Naive thymus-derived CD8-positive, alpha-beta T cell (primary cell): ENCODE measurements around the gene SNCB. TPM values are rescaled to one million over a fixed set of nuclear protein-coding genes. Genes with fewer than 3 reads are reported as not detected.
A peak's percentile ranks its signal among the peaks of the same experiment; 100 is the strongest.

Experiments
- ATAC-seq, 2 donors: fragments of 150-1000 bp; cut with Tn5 transposase in 1 of 2; sonication (Bioruptor Pico), chemical (Tn5 transposase) in 1 of 2; 1 replicate in 1 of 2; 2 replicates in 1 of 2; pipeline ENCODE4 v1.10.0; 2021; ENCODE audit warnings: mild to moderate bottlenecking in 2 of 2, moderate library complexity in 2 of 2
- POLR2A ChIA-PET: fragments of 350-600 bp; sonication (Branson Sonifier 250); formaldehyde crosslinking; loops from one replicate; lab custom pipeline; 2021; ENCODE audit warnings: antibody characterized with exemption; lab: Charles Lee
- DNase-seq, 10 donors: peaks; one replicate each; pipeline versions ENCODE4 v3.0.0 to v3.0.0-alpha.2; 2020 to 2022
- H3K27ac Mint-ChIP-seq, 10 donors: one replicate each; pipeline ENCODE4 v1.8.0; 2020 to 2022; ENCODE audit warnings: mild to moderate bottlenecking in 10 of 10, mixed read lengths in 10 of 10, moderate library complexity in 4 of 10, inconsistent platforms in 1 of 10
- H3K27me3 Mint-ChIP-seq, 5 donors: one replicate each; pipeline ENCODE4 v1.8.0; 2021 to 2022; ENCODE audit warnings: mixed read lengths in 5 of 5
- H3K36me3 Mint-ChIP-seq, 3 donors: one replicate each; pipeline ENCODE4 v1.8.0; 2020 to 2022; ENCODE audit warnings: mixed read lengths in 3 of 3, mild to moderate bottlenecking in 2 of 3, inconsistent platforms in 1 of 3
- H3K4me1 Mint-ChIP-seq, 4 donors: one replicate each; pipeline ENCODE4 v1.8.0; 2021 to 2022; ENCODE audit warnings: mixed read lengths in 4 of 4
- H3K4me3 Mint-ChIP-seq, 10 donors: one replicate each; pipeline ENCODE4 v1.8.0; 2020 to 2022; ENCODE audit warnings: mild to moderate bottlenecking in 10 of 10, mixed read lengths in 10 of 10, moderate library complexity in 6 of 10, inconsistent platforms in 1 of 10
- H3K9me3 Mint-ChIP-seq, 9 donors: one replicate each; pipeline ENCODE4 v1.8.0; 2020 to 2022; ENCODE audit warnings: mixed read lengths in 9 of 9, mild to moderate bottlenecking in 3 of 9, inconsistent platforms in 1 of 9, moderate library complexity in 1 of 9
- microRNA-seq: library from miRNA; unstranded; fragments of <30 nt; microRNA quantifications from one replicate; pipeline ENCODE4 v1.2.0, GENCODE V29; 2022; ENCODE audit warnings: borderline microRNAs expressed
- polyA plus RNA-seq, 3 donors: library from polyadenylated mRNA; unstranded; fragments of 300-500 nt; fragmentation: Illumina TruSeq; gene quantifications; one replicate each; pipeline ENCODE4 v1.2.3, GENCODE V29; 2021
- total RNA-seq, 8 experiments: library from RNA in 2 of 8; stranded (reverse) in 2 of 8; gene quantifications; one replicate each; pipeline ENCODE4 v1.2.3 and lab custom pipeline; 2021 to 2026

Gene SNCB
- total and polyA plus RNA-seq, 5 experiments from 2014 or later: not detected

- Mint-ChIP-seq H3K27ac (peak overlapping the region in 1 of 10 donors; percentile 28), H3K27me3 (peaks cover 0 to 5% (median 0%) of the 10 kb centered on the region in 5 donors), H3K4me1 (peaks cover 3 to 12% (median 6%) of the 10 kb centered on the region in 4 donors), H3K36me3 (no peaks in the 10 kb centered on the region), H3K9me3 (no peaks in the 10 kb centered on the region), H3K4me3 (no peak overlapping the region)
- ATAC-seq (no peak), DNase-seq (no peak)
- POLR2A ChIA-PET: interaction anchor here (1.0 to 3.3 kb wide), 4 partner anchors 30 to 158 kb away, joined by 3 to 15 read pairs (median 7); partner anchors contain the start of gene CLTB
These were observed 56.1 kb downstream of the SNCB start for GRCh38 chr5:176574297-176574591.

GRCh38 chr5:176573564-176574296 is 56.6 kb downstream of the SNCB start:
- H3K36me3 Mint-ChIP-seq: no peaks in the 10 kb centered on the region
- ATAC-seq: peak; percentile 92 to 95
- DNase-seq: peak; percentile 44 to 87 (median 74)
- no peak overlapping the region for H3K4me3 Mint-ChIP-seq
- POLR2A ChIA-PET: interaction anchor here (0.5 to 3.3 kb wide), 7 partner anchors 12 to 157 kb away, joined by 3 to 15 read pairs (median 4); partner anchors contain the start of gene CLTB
- H3K27me3 Mint-ChIP-seq: peaks cover 0 to 5% (median 0%) of the 10 kb centered on the region in 5 donors
- H3K9me3 Mint-ChIP-seq: no peaks in the 10 kb centered on the region
- peaks cover 3 to 12% (median 6%) of the 10 kb centered on the region in 4 donors for H3K4me1 Mint-ChIP-seq
- peak overlapping the region in 1 of 10 donors; percentile 28 for H3K27ac Mint-ChIP-seq

Small RNA genes within 50 kb of the gene (microRNA-seq; reads per million reads assigned to microRNA genes)
- gene MIR4281: not detected

Other genes starting within 250 kb of the SNCB start
- gene NOP16, start 241.9 kb downstream of the SNCB start, total RNA-seq: 10 to 100 TPM; 21.0 to 21.8 TPM
- gene NOP16, start 241.9 kb downstream of the SNCB start, polyA plus RNA-seq: 10 to 100 TPM; 19.1 to 40.5 (median 22.8) TPM
- gene HIGD2A, start 241.8 kb downstream of the SNCB start, total RNA-seq: 10 to 100 TPM; 75.3 to 79.3 TPM
- gene HIGD2A, start 241.8 kb downstream of the SNCB start, polyA plus RNA-seq: 100 to 1,000 TPM; 209 to 280 (median 250) TPM
- 10 to 100 TPM; 34.4 to 36.1 TPM for gene CLTB, start 214.0 kb downstream of the SNCB start, total RNA-seq
- gene CLTB, start 214.0 kb downstream of the SNCB start, polyA plus RNA-seq: 10 to 100 TPM; 69.2 to 82.7 (median 73.5) TPM
- 10 to 100 TPM; 34.7 to 37.8 TPM for gene FAF2, start 182.1 kb downstream of the SNCB start, total RNA-seq
- 10 to 100 TPM in 2 of 3 donors, 1 to 10 TPM in 1; 9.5 to 12.0 (median 11.4) TPM for gene FAF2, start 182.1 kb downstream of the SNCB start, polyA plus RNA-seq
- 100 to 1,000 TPM; 271 to 281 TPM for gene RNF44, start 93.1 kb downstream of the SNCB start, total RNA-seq
- gene RNF44, start 93.1 kb downstream of the SNCB start, polyA plus RNA-seq: 1 to 10 TPM; 1.2 to 4.1 (median 3.2) TPM
- 1 to 10 TPM; 3.6 to 4.8 TPM for gene CDHR2, start 81.2 kb downstream of the SNCB start, total RNA-seq
- under 1 TPM in 1 of 3 donors, not detected in 2; 0.26 TPM for gene CDHR2, start 81.2 kb downstream of the SNCB start, polyA plus RNA-seq
- under 1 TPM in 1 of 2 experiments, not detected in 1; 0.11 TPM for gene GPRIN1, start 20.4 kb downstream of the SNCB start, total RNA-seq
- gene GPRIN1, start 20.4 kb downstream of the SNCB start, polyA plus RNA-seq: under 1 TPM in 2 of 3 donors, not detected in 1; 0.06 to 0.27 TPM
- gene EIF4E1B, start 141 bp upstream of the SNCB start, total RNA-seq: not detected
- gene EIF4E1B, start 141 bp upstream of the SNCB start, polyA plus RNA-seq: not detected
- 10 to 100 TPM; 19.4 to 21.4 TPM for gene TSPAN17, start 16.9 kb upstream of the SNCB start, total RNA-seq
- 10 to 100 TPM; 13.5 to 26.0 (median 18.4) TPM for gene TSPAN17, start 16.9 kb upstream of the SNCB start, polyA plus RNA-seq
- gene UNC5A, start 180.0 kb upstream of the SNCB start, total RNA-seq: not detected
- gene UNC5A, start 180.0 kb upstream of the SNCB start, polyA plus RNA-seq: not detected